T-helper 2 cell treated with Interferon-gamma antibody and Interleukin-4, amounts not matched to agents 100 ng/mL and 5 ng/mL, for 36 hours (primary cell): Measurements from ENCODE around the gene CELF4. TPM values are rescaled to one million over a fixed set of nuclear protein-coding genes. Genes with fewer than 3 reads are reported as not detected.

Experiments
- intact Hi-C: fragments of 100-400 bp; cut with micrococcal nuclease; formaldehyde crosslinking; loops from one replicate; pipeline ENCODE4 v1.15.1; 2023
- total RNA-seq: library from RNA; stranded (reverse); gene quantifications from 2 replicates; pipeline ENCODE4 v1.2.3, GENCODE V29; 2022

CELF4 gene
- total RNA-seq, 1 donor from 2014 or later: not detected

GRCh38 chr18:37548679-37549289, 16.8 kb downstream of the CELF4 start:
- intact Hi-C loops: no loop called here

- intact Hi-C loops: no loop called here
Measured at GRCh38 chr18:37547196-37547827, 18.3 kb downstream of the CELF4 start.

GRCh38 chr18:37546651-37547050, 18.9 kb downstream of the CELF4 start:
- intact Hi-C loops: no loop called here

GRCh38 chr18:37546272-37546537, 19.4 kb downstream of the CELF4 start:
- intact Hi-C loops: no loop called here

GRCh38 chr18:37545461-37546271, 19.9 kb downstream of the CELF4 start:
- intact Hi-C loops: no loop called here

- intact Hi-C loops: no loop called here
Measured at GRCh38 chr18:37544713-37545112, 20.9 kb downstream of the CELF4 start.

- intact Hi-C loops: no loop called here
Measured at GRCh38 chr18:37544217-37544616, 21.4 kb downstream of the CELF4 start.

- intact Hi-C loops: no loop called here
Measured at GRCh38 chr18:37543321-37543720, 22.3 kb downstream of the CELF4 start.

GRCh38 chr18:37541517-37541916, 24.1 kb downstream of the CELF4 start:
- intact Hi-C loops: no loop called here

GRCh38 chr18:37540424-37541138, 25.0 kb downstream of the CELF4 start:
- intact Hi-C loops: no loop called here

- intact Hi-C loops: loop anchor here (5.0 kb wide), 1 partner anchor 152 kb away; no protein-coding TSS in a partner anchor
Measured at GRCh38 chr18:37539236-37539635, 26.4 kb downstream of the CELF4 start.

- intact Hi-C loops: loop anchor here (1.0 to 5.0 kb wide), 2 partner anchors 94 to 151 kb away; no protein-coding TSS in a partner anchor
Measured at GRCh38 chr18:37538526-37539205, 26.9 kb downstream of the CELF4 start.

GRCh38 chr18:37537868-37538525, 27.6 kb downstream of the CELF4 start:
- intact Hi-C loops: loop anchor here (1.0 to 5.0 kb wide), 2 partner anchors 94 to 151 kb away; no protein-coding TSS in a partner anchor

GRCh38 chr18:37536656-37537055, 28.9 kb downstream of the CELF4 start:
- intact Hi-C loops: loop anchor here (5.0 kb wide), 1 partner anchor 149 kb away; no protein-coding TSS in a partner anchor

GRCh38 chr18:37535968-37536367, 29.6 kb downstream of the CELF4 start:
- intact Hi-C loops: loop anchor here (5.0 kb wide), 1 partner anchor 149 kb away; no protein-coding TSS in a partner anchor

- intact Hi-C loops: loop anchor here (5.0 kb wide), 1 partner anchor 147 kb away; no protein-coding TSS in a partner anchor
Measured at GRCh38 chr18:37534627-37535026, 31.0 kb downstream of the CELF4 start.

- intact Hi-C loops: no loop called here
Measured at GRCh38 chr18:37533647-37534584, 31.7 kb downstream of the CELF4 start.

GRCh38 chr18:37532917-37533316, 32.7 kb downstream of the CELF4 start:
- intact Hi-C loops: no loop called here

- intact Hi-C loops: no loop called here
Measured at GRCh38 chr18:37529863-37530262, 35.7 kb downstream of the CELF4 start.
